Tibial artery (tissue), 4 donors: ENCODE measurements around the gene HEATR1.

Experiments used
- DNase-seq, 2 donors: peaks; one replicate each; pipeline ENCODE4 v3.0.0-alpha.2; 2019
- H3K27ac ChIP-seq, 2 donors: fragments of 200-600 bp; sonication (generic) in 1 of 2; 1 replicate in 1 of 2; 2 replicates in 1 of 2; pipeline ENCODE4 v1.5.1; 2018 to 2019; ENCODE audit warnings: mild to moderate bottlenecking in 1 of 2
- H3K27me3 ChIP-seq, 2 donors: fragments of 200-600 bp; sonication (generic) in 1 of 2; one replicate each; pipeline versions ENCODE4 v1.5.1 to v1.6.0; 2016 to 2019
- H3K36me3 ChIP-seq, 3 donors: fragments of 200-600 bp; sonication (generic) in 2 of 3; one replicate each; pipeline ENCODE4 v1.5.1; 2016 to 2019; ENCODE audit warnings: mild to moderate bottlenecking in 2 of 3
- H3K4me1 ChIP-seq, 4 donors: fragments of 200-600 bp; sonication (generic) in 2 of 4; 1 replicate in 3 of 4; 2 replicates in 1 of 4; pipeline ENCODE4 v1.5.1; 2016 to 2019
- H3K4me3 ChIP-seq, 2 donors: fragments of 200-600 bp; sonication (generic) in 1 of 2; 1 replicate in 1 of 2; 2 replicates in 1 of 2; pipeline ENCODE4 v1.5.1; 2018 to 2019; ENCODE audit warnings: mild to moderate bottlenecking in 2 of 2
- H3K9me3 ChIP-seq, 3 donors: fragments of 200-600 bp; sonication (generic) in 1 of 3; one replicate each; pipeline ENCODE4 v1.5.1; 2016 to 2019
- CTCF ChIP-seq, 2 experiments: fragments of 200-600 bp in 1 of 2; fragments of 450-650 bp in 1 of 2; IDR thresholded peaks; one replicate each; pipeline ENCODE4 v1.5.1; 2017 to 2019; ENCODE audit warnings: antibody characterized with exemption in 2 of 2, mild to moderate bottlenecking in 1 of 2, moderate library complexity in 1 of 2
- intact Hi-C: fragments of 100-400 bp; cut with DNase I; formaldehyde crosslinking; loops from one replicate; pipeline ENCODE4 v1.15.0; 2023; ENCODE audit warnings: low total_unique reads

Gene HEATR1

GRCh38 chr1:236545621-236546169, 58.6 kb downstream of the HEATR1 start:
- H3K36me3 ChIP-seq: peaks cover 53 to 98% (median 95%) of the 10 kb centered on the region in 3 donors
- H3K27ac ChIP-seq: no peak overlapping the region
- no peak for DNase-seq
- H3K4me3 ChIP-seq: no peak overlapping the region
- H3K4me1 ChIP-seq: peaks cover 0 to 9% (median 3%) of the 10 kb centered on the region in 4 donors
- TF ChIP-seq CTCF (IDR thresholded peaks at IDR 0.05): no peak
- H3K9me3 ChIP-seq: no peaks in the 10 kb centered on the region
- H3K27me3 ChIP-seq: no peaks in the 10 kb centered on the region
- intact Hi-C loops: no loop called here

DNA sequence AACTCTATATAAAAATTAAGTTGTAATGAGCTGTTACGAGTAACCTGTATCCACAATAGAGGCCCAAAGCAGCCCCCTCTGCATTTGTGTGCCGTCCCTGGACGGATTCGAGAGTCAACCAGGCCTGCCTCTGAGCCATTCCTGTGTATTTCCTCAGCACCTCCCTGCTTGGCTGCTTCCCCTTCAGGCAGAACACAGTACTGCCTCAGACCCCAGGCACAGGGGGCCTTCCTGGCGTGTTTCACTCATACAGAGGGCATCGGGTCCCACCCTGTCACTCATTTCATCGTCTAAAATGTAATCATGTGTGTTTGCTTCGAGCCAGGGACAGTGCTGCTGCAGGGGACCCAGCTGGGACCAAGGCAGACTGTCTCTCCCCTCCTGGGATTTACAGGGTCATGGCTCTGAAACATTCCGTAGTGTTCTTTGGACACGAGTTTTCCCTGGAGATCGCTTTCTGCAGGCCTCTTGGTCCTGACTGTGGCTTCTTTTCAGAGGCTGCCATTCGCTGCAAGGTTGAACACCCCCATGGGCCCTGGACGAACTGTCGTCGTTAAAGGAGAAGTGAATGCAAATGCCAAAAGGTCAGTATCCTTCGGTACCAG, 61.1 kb downstream of the HEATR1 start:
- Histone ChIP-seq H3K27me3 (no peaks in the 10 kb centered on the region), H3K4me3 (no peak overlapping the region), H3K4me1 (peaks cover 0 to 9% (median 3%) of the 10 kb centered on the region in 4 donors), H3K27ac (no peak overlapping the region), H3K36me3 (peaks cover 44 to 98% (median 92%) of the 10 kb centered on the region in 3 donors), H3K9me3 (no peaks in the 10 kb centered on the region)
- TF ChIP-seq CTCF (IDR thresholded peaks at IDR 0.05): peak; percentile 3 to 23
- DNase-seq: no peak
- intact Hi-C loops: no loop called here

DNA sequence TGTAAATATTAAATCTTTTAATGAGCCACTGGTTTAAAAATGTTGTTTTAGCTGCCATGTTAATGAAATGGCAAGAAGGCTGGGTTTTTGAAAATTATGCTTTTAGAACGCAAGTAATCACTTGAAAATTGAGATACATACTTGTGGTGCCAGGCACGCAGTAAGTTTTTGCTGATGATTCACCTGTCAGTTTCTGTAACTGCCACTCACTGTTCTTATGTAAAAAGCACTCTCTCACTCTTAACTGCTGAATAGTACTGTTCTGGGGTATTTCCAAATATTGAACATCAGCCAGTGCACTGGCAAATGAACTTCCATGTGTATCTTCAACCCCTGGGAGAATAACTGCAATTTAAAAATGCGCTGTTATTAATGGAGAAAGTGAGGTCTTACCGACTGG, 62.6 kb downstream of the HEATR1 start:
- H3K9me3 ChIP-seq: no peaks in the 10 kb centered on the region
- no peak overlapping the region for H3K4me3 ChIP-seq
- H3K36me3 ChIP-seq: peaks cover 42 to 93% (median 84%) of the 10 kb centered on the region in 3 donors
- H3K27ac ChIP-seq: no peak overlapping the region
- peaks cover 0 to 9% (median 3%) of the 10 kb centered on the region in 4 donors for H3K4me1 ChIP-seq
- H3K27me3 ChIP-seq: no peaks in the 10 kb centered on the region
- no peak for TF ChIP-seq CTCF (IDR thresholded peaks at IDR 0.05)
- intact Hi-C loops: no loop called here
- DNase-seq: no peak

- TF ChIP-seq CTCF (IDR thresholded peaks at IDR 0.05): no peak
- intact Hi-C loops: no loop called here
- Histone ChIP-seq H3K4me1 (peaks cover 0 to 9% (median 3%) of the 10 kb centered on the region in 4 donors), H3K9me3 (no peaks in the 10 kb centered on the region), H3K27me3 (no peaks in the 10 kb centered on the region), H3K36me3 (peaks cover 38 to 85% (median 78%) of the 10 kb centered on the region in 3 donors), H3K27ac (no peak overlapping the region), H3K4me3 (no peak overlapping the region)
- no peak for DNase-seq
Observed at GRCh38 chr1:236540813-236541465, 63.4 kb downstream of the HEATR1 start.

DNA sequence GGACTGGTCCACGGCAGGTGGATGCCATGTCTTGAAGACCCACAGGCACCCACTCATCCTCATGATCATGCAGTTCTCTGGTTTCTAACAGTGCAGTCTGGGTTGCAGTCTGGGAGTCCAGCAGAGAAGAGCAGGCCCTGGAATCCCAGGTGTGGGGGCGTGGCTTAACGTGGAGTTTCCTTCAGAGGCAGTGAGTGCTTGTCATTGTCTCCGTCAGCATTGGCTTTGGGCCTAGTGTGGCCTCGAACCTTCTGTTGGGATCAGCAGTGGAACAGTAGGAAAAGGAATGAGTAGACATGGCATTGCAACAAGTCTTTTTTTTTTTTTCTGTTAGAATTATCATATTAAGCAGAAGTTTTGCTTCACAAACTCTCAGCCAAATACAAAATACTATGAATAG, 67.8 kb downstream of the HEATR1 start:
- Histone ChIP-seq H3K9me3 (no peaks in the 10 kb centered on the region), H3K36me3 (peaks cover 28 to 50% (median 50%) of the 10 kb centered on the region in 3 donors), H3K27ac (no peak overlapping the region), H3K4me3 (no peak overlapping the region), H3K4me1 (peaks cover 0 to 8% (median 0%) of the 10 kb centered on the region in 4 donors), H3K27me3 (no peaks in the 10 kb centered on the region)
- intact Hi-C loops: no loop called here
- no peak for TF ChIP-seq CTCF (IDR thresholded peaks at IDR 0.05)
- no peak for DNase-seq
